Keratinocyte (primary cell): ENCODE results near the gene C18orf32.

Experiments used
- EZH2 ChIP-seq: IDR thresholded peaks from one replicate; pipeline ENCODE4 v1.6.1; 2012; ENCODE audit warnings: inconsistent platforms, mild to moderate bottlenecking, low read length, moderate library complexity
- TF ChIP-seq, protein P1 (sequence below), 3 experiments: IDR thresholded peaks in 1 of 3; conservative IDR thresholded peaks in 1 of 3; optimal IDR thresholded peaks in 1 of 3; 2 replicates in 2 of 3; 3 replicates in 1 of 3; pipeline versions ENCODE3 to v1.5.1; 2011; ENCODE audit warnings: low read length in 3 of 3, mild to moderate bottlenecking in 3 of 3, moderate library complexity in 2 of 3, control low read depth in 1 of 3, inconsistent platforms in 1 of 3; ENCODE audit not compliant: insufficient read depth in 2 of 3; ENCODE audit errors: extremely low read depth in 1 of 3

DNA sequence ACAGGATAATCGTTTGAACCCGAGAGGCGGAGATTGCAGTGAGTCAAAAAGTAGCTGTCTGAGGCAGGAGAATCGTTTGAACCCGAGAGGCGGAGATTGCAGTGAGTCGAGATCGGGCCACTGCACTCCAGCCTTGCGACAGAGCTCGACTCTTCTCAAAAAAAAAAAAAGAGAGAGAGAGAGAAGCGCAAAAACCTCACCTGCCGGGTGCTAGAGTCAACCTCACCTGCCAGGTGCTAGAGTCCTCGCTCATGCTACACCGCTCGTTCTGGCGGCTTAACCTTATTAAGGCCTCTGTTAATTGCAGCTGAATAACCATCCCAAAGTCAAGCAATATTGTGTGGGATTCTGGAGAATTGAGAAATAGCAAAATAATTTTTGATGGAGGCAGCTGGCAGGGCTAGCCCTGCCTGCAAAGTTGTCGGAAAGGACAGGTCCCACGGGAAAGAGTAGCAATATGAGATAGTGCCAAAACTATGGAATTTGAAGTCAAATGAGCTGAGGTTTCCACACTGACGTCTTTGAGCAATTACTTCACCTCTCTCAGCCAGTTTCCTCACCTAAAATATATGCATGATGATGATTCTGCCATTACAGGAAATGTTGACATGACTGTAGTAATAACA lies 25.9 kb downstream of the C18orf32 start:
- TF ChIP-seq, protein P1, sequence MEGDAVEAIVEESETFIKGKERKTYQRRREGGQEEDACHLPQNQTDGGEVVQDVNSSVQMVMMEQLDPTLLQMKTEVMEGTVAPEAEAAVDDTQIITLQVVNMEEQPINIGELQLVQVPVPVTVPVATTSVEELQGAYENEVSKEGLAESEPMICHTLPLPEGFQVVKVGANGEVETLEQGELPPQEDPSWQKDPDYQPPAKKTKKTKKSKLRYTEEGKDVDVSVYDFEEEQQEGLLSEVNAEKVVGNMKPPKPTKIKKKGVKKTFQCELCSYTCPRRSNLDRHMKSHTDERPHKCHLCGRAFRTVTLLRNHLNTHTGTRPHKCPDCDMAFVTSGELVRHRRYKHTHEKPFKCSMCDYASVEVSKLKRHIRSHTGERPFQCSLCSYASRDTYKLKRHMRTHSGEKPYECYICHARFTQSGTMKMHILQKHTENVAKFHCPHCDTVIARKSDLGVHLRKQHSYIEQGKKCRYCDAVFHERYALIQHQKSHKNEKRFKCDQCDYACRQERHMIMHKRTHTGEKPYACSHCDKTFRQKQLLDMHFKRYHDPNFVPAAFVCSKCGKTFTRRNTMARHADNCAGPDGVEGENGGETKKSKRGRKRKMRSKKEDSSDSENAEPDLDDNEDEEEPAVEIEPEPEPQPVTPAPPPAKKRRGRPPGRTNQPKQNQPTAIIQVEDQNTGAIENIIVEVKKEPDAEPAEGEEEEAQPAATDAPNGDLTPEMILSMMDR (optimal IDR thresholded peaks at IDR 0.05 in 1 of 3, IDR thresholded peaks at IDR 0.05 in 1 of 3, conservative IDR thresholded peaks at IDR 0.05 in 1 of 3; ENCODE audit: extremely low read depth in 1 of 3, insufficient read depth in 2 of 3, low read length in 3 of 3): no peak
- no peak for TF ChIP-seq EZH2
